DND-41 (cell line): ENCODE measurements around the gene WWP2.
A peak's percentile ranks its signal among the peaks of the same experiment; 100 is the strongest.

ENCODE experiments used
- ATAC-seq: fragments of 200-7000 bp; cut with Tn5 transposase; 3 replicates; pipeline ENCODE4 v1.9.1; 2021; ENCODE audit warnings: low read depth; ENCODE audit not compliant: insufficient read depth
- DNase-seq: peaks from one replicate; pipeline ENCODE4 v3.0.0-alpha.2; 2020
- H2AFZ ChIP-seq: 2 replicates; pipeline ENCODE4 v1.6.0; 2012; ENCODE audit warnings: low read depth, low read length
- H3K27ac ChIP-seq: 2 replicates; pipeline ENCODE4 v1.5.1; 2012; ENCODE audit warnings: low read length, inconsistent platforms
- H3K27me3 ChIP-seq: fragments of 200-600 bp; sonication (generic); 2 replicates; pipeline ENCODE4 v1.6.0; 2012; ENCODE audit warnings: low read length, mild to moderate bottlenecking, inconsistent platforms; ENCODE audit not compliant: insufficient read depth, poor library complexity
- H3K36me3 ChIP-seq: 2 replicates; pipeline ENCODE4 v1.5.1; 2012; ENCODE audit warnings: low read length, inconsistent platforms; ENCODE audit not compliant: insufficient read depth
- H3K4me1 ChIP-seq: 2 replicates; pipeline ENCODE4 v1.5.1; 2012; ENCODE audit warnings: mild to moderate bottlenecking, low read length; ENCODE audit not compliant: insufficient read depth
- H3K4me2 ChIP-seq: 2 replicates; pipeline ENCODE4 v1.6.0; 2012; ENCODE audit warnings: mild to moderate bottlenecking, moderate library complexity, low read length, inconsistent platforms; ENCODE audit not compliant: insufficient read depth
- H3K4me3 ChIP-seq, 2 experiments: fragments of 200-600 bp in 1 of 2; shearing (Covaris generic) in 1 of 2; 2 replicates each; pipeline ENCODE4 v1.5.1; 2012 to 2016; ENCODE audit warnings: inconsistent platforms in 2 of 2, low read length in 2 of 2, mild to moderate bottlenecking in 2 of 2, low read depth in 1 of 2, moderate library complexity in 1 of 2
- H3K79me2 ChIP-seq: 2 replicates; pipeline ENCODE4 v1.6.0; 2012; ENCODE audit warnings: low read length, inconsistent platforms; ENCODE audit not compliant: insufficient read depth
- H3K9ac ChIP-seq: 2 replicates; pipeline ENCODE4 v1.6.0; 2012; ENCODE audit warnings: low read depth, mild to moderate bottlenecking, inconsistent platforms, low read length, moderate library complexity
- H3K9me3 ChIP-seq: 2 replicates; pipeline ENCODE4 v1.5.1; 2012; ENCODE audit warnings: low read length, moderate library complexity, mild to moderate bottlenecking, inconsistent platforms; ENCODE audit not compliant: insufficient read depth, severe bottlenecking
- H4K20me1 ChIP-seq: 2 replicates; pipeline ENCODE4 v1.6.0; 2012; ENCODE audit warnings: low read length; ENCODE audit not compliant: insufficient read depth
- EZH2 ChIP-seq: IDR thresholded peaks from 3 replicates; pipeline ENCODE4 v1.6.1; 2012; ENCODE audit warnings: borderline replicate concordance, low read depth, mild to moderate bottlenecking, moderate library complexity, low read length, inconsistent platforms; ENCODE audit not compliant: severe bottlenecking
- TF ChIP-seq, protein P1 (sequence below): IDR thresholded peaks from 2 replicates; pipeline ENCODE4 v1.5.1; 2012; ENCODE audit warnings: borderline replicate concordance, low read length, moderate library complexity, mild to moderate bottlenecking; ENCODE audit not compliant: poor library complexity, severe bottlenecking; ENCODE audit errors: extremely low read depth

WWP2 gene

DNA sequence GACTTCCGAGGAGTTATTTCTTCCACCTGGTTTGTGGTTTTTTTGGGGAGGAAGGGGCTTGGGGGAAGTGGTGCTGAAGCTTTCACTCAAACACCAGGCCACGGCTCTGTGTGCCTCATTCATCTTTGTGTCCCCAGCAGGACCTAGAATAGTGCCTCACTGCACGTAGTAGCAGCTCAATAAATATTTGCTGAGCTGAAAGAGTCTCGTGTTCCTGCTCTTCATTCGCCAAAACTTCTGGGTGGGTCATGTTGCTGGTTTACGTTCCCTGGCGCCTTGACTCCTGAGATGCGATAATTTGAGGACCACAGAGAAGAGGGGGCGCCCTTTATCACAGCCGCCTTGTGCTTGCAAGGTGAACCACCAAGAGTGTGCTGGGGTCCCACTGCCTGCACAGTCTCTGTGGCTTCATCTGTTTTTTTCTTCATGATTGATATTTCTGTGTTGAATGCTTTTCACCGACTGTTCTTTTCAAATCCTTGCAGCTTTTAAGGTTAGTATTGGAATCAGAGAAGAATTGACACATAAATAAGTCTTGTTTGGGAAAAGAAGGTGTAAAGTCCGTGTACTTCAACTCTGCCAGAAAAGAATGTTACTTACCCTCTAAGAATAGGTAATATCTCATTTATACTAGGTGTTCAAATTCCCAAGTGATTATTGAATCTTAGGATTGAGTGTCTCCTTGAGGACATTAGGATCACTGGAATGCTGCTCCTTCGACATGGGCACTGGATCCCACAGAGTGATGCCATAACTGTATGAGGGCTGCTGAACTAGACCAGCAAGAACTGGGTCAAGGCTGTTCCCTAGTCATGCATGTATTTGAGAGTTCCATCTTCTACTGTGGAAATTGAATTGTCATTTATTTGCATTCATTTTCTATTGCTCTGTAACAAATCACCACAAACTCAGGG, 96.3 kb downstream of the WWP2 start:
- H3K9me3 ChIP-seq, result no peaks in the 10 kb centered on the region
- no peak overlapping the region for H3K9ac ChIP-seq
- no peaks in the 10 kb centered on the region for H3K4me1 ChIP-seq
- no peak overlapping the region for H3K4me3 ChIP-seq
- H3K4me2 ChIP-seq, result no peak overlapping the region
- no peaks in the 10 kb centered on the region for H4K20me1 ChIP-seq
- peak; percentile 23 for DNase-seq
- 0 out of 2 replicates have a peak, but pooled peaks cover 5% of the 10 kb centered on the region for H3K36me3 ChIP-seq
- TF ChIP-seq EZH2, result no peak
- TF ChIP-seq, protein P1, sequence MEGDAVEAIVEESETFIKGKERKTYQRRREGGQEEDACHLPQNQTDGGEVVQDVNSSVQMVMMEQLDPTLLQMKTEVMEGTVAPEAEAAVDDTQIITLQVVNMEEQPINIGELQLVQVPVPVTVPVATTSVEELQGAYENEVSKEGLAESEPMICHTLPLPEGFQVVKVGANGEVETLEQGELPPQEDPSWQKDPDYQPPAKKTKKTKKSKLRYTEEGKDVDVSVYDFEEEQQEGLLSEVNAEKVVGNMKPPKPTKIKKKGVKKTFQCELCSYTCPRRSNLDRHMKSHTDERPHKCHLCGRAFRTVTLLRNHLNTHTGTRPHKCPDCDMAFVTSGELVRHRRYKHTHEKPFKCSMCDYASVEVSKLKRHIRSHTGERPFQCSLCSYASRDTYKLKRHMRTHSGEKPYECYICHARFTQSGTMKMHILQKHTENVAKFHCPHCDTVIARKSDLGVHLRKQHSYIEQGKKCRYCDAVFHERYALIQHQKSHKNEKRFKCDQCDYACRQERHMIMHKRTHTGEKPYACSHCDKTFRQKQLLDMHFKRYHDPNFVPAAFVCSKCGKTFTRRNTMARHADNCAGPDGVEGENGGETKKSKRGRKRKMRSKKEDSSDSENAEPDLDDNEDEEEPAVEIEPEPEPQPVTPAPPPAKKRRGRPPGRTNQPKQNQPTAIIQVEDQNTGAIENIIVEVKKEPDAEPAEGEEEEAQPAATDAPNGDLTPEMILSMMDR, result no peak
- no peaks in the 10 kb centered on the region for H3K79me2 ChIP-seq
- no peaks in the 10 kb centered on the region for H3K27me3 ChIP-seq
- ATAC-seq, result peak; percentile 60
- no peak overlapping the region for H3K27ac ChIP-seq
- H2AFZ ChIP-seq, result no peak overlapping the region

DNA sequence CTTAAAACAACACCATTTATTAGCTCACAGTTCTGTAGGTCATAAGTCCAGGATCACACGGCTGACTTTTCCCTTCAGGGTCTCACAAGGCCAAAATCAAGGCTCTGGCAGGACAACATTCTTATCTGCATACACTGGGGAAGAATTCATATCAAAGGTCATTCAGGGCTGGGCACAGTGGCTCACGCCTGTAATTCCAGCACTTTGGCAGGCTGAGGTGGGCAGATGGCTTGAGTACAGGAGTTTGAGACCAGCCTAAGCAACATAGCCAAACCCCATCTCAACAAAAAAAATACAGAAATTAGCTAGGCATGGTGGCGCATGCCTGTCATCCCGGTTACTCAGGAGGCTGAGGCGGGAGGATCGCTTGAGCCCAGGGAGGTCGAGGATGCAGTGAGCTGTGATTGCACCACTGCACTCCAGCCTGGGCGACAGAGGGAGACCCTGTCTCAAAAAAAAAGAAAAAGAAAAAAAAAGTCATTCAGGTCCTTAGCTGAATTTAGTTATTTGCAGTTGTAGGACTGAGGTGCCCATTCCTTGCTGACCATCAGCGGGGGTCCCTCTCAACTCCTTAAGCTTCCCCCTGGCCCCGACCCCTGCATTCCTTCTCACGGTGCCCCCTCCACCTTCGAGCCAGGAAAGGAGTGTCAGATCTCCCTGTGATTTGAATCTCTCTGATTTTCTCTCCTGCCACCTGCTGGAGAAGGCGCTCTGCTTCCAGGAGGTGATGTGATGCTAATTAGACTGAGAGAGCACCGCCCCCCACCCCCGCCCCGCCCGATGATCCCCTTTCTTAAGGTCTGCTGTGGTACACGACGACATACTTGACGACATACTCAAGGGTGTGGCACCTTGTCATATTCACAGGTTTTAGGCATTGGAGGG, 97.2 kb downstream of the WWP2 start:
- peak; percentile 53; the same call in 1 of the 3 replicates for ATAC-seq
- no peak overlapping the region for H2AFZ ChIP-seq
- no peak for TF ChIP-seq EZH2
- TF ChIP-seq, protein P1, result peak; percentile 40
- peak; percentile 18 for DNase-seq
- H3K79me2 ChIP-seq, result no peaks in the 10 kb centered on the region
- no peaks in the 10 kb centered on the region for H3K27me3 ChIP-seq
- H3K4me3 ChIP-seq, result no peak overlapping the region
- no peaks in the 10 kb centered on the region for H3K4me1 ChIP-seq
- H3K9ac ChIP-seq, result no peak overlapping the region
- H3K36me3 ChIP-seq, result 0 out of 2 replicates have a peak, but pooled peaks cover 5% of the 10 kb centered on the region
- H3K9me3 ChIP-seq, result no peaks in the 10 kb centered on the region
- no peaks in the 10 kb centered on the region for H4K20me1 ChIP-seq
- no peak overlapping the region for H3K4me2 ChIP-seq
- H3K27ac ChIP-seq, result no peak overlapping the region

DNA sequence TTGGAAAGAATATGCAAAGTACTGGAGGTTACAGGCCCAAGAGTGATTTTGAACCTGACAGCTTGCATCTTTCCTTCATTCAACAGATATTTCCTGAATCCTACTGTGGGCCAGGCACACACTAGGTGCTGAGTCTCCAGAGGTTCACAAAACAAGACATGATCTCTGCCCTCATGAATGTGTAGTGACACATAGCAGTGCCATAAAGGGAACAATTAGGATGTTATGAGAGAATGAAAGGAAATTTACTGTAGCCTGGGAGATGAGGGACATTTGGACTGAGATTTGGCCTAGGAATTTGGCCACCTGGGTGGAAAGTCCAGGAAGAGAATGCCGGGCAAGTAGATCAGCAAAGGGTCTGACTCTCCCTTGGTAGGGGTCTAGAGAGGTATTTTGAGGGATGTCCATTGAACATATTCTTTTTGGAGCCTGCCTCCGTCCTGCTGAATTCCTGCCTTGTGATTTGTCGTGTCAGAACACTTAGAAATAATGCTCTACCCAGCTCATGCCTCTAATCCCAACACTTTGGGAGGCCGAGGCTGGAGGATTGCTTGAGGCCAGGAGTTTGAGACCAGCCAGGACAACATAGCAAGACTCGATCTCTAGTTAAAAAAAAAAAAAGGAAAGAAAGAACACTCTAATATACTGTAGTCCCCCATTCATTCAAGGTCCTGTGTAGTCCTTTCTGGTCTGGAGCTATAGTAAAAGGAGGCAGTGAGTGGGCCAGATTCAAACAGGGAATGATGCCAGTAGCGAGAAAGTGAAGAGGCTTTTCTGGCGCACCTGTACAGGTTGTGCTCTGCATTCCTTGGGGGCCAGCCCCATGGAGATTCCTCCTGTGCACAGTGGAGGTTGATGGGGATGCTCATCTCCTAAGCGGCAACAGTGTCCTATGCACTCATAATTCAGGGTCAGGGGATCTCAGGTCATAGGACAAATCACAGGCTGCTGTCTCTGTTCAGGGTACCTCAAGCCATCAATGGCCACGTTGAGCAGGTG, 98.4 kb downstream of the WWP2 start:
- H4K20me1 ChIP-seq, result no peaks in the 10 kb centered on the region
- H3K36me3 ChIP-seq, result 0 out of 2 replicates have a peak, but pooled peaks cover 5% of the 10 kb centered on the region
- no peak for TF ChIP-seq EZH2
- TF ChIP-seq, protein P1, result no peak
- H3K9ac ChIP-seq, result no peak overlapping the region
- no peaks in the 10 kb centered on the region for H3K9me3 ChIP-seq
- H3K27ac ChIP-seq, result no peak overlapping the region
- H3K4me2 ChIP-seq, result no peak overlapping the region
- no peak for ATAC-seq
- H2AFZ ChIP-seq, result no peak overlapping the region
- H3K4me3 ChIP-seq, result no peak overlapping the region
- H3K4me1 ChIP-seq, result no peaks in the 10 kb centered on the region
- H3K27me3 ChIP-seq, result no peaks in the 10 kb centered on the region
- no peaks in the 10 kb centered on the region for H3K79me2 ChIP-seq
- DNase-seq, result no peak
